Coronary artery (tissue), 2 donors: ENCODE results near the gene CYP2R1.
"Not testable (repeated sequence)": the region's sequence is repeated elsewhere in the genome, so short reads cannot be mapped to it uniquely, and the experiment has no call there.

Experiments used
- DNase-seq: peaks from one replicate; pipeline ENCODE4 v3.0.0-alpha.2; 2017; ENCODE audit warnings: low spot score
- H3K27ac ChIP-seq, 2 donors: fragments of 200-600 bp; sonication (generic); one replicate each; pipeline ENCODE4 v1.5.1; 2016 to 2019
- H3K4me3 ChIP-seq: fragments of 200-600 bp; sonication (generic); 2 replicates; pipeline ENCODE4 v1.5.1; 2016; ENCODE audit warnings: mild to moderate bottlenecking, moderate library complexity
- TF ChIP-seq, protein P1 (sequence below): fragments of 200-600 bp; sonication (generic); IDR thresholded peaks from one replicate; pipeline ENCODE4 v1.5.1; 2019; ENCODE audit warnings: antibody characterized with exemption

Gene CYP2R1

DNA sequence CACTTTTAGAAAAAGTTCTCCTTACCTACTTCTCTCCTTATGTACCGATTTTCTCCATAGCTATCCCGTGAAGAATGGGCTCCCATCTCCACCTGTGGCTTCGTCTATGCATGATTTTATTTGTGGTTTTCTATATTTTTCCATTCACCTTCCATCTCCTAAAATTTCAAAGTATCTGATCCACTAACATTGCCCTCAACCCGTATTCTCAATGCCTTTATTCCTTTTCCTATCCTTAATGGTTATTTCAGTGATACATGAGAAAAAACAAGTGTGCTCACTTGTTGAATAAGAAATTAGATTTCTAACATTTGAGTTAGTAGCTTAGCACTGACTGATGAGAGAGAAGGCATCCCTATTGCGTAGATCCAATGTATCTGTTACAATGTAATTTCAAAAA lies 16.9 kb downstream of the CYP2R1 start:
- TF ChIP-seq, protein P1, sequence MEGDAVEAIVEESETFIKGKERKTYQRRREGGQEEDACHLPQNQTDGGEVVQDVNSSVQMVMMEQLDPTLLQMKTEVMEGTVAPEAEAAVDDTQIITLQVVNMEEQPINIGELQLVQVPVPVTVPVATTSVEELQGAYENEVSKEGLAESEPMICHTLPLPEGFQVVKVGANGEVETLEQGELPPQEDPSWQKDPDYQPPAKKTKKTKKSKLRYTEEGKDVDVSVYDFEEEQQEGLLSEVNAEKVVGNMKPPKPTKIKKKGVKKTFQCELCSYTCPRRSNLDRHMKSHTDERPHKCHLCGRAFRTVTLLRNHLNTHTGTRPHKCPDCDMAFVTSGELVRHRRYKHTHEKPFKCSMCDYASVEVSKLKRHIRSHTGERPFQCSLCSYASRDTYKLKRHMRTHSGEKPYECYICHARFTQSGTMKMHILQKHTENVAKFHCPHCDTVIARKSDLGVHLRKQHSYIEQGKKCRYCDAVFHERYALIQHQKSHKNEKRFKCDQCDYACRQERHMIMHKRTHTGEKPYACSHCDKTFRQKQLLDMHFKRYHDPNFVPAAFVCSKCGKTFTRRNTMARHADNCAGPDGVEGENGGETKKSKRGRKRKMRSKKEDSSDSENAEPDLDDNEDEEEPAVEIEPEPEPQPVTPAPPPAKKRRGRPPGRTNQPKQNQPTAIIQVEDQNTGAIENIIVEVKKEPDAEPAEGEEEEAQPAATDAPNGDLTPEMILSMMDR: no peak
- H3K4me3 ChIP-seq: no peak overlapping the region
- H3K27ac ChIP-seq: no peak overlapping the region
- no peak for DNase-seq

DNA sequence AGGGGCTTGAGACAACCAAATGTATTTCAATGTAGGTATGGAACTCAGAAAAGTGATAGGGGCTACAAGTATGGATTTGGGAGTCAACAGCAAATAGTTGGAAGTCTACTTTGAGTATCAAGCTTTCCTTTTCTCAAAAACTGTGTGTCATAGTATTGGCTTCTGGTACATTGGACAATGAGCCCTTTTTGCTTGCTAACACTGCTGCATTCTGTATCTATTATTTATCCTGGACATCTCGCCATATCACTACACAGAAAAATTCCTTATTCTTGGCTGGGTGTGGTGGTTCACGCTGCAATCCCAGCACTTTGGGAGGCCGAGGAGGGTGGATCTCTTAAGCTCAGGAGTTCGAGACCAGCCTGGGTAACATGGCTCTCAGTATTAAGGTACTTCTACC lies 18.4 kb downstream of the CYP2R1 start:
- Histone ChIP-seq H3K4me3 (no peak overlapping the region), H3K27ac (no peak overlapping the region)
- no peak for DNase-seq
- TF ChIP-seq, protein P1: no peak

DNA sequence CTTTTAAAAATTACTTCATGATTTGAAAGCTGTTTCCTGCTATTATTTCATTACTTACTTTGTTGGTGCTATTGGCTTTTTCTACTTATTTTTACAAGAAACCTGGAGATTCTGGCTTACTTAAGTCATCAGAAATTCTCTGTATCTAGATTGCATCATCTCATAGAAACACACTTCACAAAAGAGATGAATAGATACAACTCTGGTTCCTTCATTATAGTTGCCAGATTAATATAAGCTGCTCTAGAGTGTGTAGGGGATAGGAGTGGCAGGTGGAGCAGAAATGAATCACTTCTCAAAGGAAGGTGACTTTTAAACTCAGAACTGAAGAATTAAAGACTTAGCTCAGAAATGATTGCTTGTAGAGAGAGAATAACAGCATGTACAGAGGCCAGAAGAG lies 20.0 kb downstream of the CYP2R1 start:
- DNase-seq: no peak
- TF ChIP-seq, protein P1: no peak
- Histone ChIP-seq H3K4me3 (no peak overlapping the region), H3K27ac (no peak overlapping the region)

DNA sequence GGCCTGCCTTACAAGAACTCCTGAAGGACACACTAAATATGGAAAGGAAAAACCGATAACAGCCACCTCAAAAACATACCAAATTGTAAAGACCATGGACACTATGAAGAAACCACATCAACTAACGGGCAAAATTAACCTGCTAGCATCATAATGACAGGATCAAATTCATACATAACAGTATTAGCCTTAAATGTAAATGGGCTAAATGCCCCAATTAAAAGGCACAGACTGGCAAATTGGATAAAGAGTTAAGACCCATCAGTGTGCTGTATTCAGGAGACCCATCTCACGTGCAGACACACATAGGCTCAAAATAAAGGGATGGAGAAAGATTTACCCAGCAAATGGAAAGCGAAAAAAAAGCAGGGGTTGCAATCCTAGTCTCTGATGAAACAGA lies 28.3 kb downstream of the CYP2R1 start:
- not testable (repeated sequence) for H3K27ac ChIP-seq, H3K4me3 ChIP-seq, DNase-seq

DNA sequence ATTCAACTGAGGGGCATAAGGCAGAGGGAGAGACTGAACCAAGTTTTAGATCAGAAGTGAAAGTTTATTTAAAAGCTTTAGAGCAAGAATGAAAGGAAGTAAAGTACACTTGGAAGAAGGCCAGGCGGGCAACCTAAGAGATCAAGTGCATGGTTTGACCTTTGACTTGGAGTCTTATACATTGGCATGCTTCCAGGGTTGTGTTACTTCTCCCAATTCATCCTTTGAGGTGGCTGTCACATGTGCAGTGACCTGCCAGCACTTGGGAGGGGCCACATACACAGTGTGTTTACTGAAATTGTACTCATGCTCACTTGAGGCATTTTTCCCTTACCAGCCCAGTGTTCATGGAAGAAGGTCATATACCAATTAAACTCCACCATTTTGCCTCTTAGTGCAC lies 30.4 kb downstream of the CYP2R1 start:
- no peak overlapping the region for H3K27ac ChIP-seq
- H3K4me3 ChIP-seq: no peak overlapping the region
- TF ChIP-seq, protein P1: no peak
- no peak for DNase-seq

DNA sequence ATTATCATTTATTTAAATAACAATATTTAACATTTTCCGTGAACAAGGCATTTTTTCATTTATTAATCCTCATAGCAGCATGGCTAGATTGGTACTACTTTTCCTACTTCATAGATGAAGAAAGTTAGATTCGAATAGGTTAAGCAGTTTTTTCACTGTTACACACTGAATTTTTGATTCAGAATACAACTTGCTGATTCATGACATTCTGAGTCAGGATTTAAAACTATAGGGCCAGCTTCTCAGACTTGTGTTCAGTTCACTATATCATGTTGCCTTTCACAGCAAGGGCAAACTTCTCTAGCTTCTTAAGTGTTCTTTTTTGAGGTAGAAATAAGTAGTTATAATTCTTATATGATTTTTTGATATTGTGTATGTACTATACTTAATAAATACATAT lies 31.5 kb downstream of the CYP2R1 start:
- TF ChIP-seq, protein P1: no peak
- Histone ChIP-seq H3K4me3 (no peak overlapping the region), H3K27ac (no peak overlapping the region)
- no peak for DNase-seq

DNA sequence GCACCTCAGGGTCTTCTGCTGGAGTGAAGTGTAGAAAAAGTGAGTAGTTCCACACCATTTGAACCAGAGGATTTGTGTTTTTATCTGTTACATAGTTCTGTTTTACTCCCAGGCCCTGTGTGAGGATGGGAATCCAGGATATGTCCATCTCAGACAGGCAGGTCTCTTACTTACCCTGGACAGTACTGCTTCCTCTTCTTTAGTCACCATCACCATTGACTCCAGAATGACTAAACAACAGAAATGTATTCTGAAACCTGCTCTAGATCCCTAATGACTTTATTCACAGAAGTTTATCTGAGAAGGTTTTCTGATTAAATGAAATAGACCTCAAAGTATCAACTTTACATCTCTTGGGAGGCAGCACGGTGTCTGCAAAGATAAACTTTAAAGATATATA lies 33.6 kb downstream of the CYP2R1 start:
- TF ChIP-seq, protein P1: no peak

DNA sequence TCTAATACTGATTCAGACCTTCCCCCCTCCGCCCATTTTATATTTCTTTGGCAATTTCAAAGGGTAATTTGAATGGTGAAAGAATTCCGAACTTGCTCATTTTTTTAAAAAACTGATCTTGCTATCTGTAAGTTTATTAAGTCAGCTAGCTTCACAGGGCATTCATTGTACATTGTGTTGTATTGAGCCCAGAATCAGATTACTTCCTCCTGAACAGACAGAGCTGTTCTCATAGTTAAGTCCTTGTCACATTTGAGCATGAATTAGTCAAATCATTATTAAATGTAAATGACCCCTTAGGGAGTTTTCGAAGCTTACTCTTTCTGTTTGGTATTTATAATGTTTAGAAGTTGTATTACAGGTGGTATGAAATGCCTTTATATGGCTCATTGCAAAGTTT lies 34.4 kb downstream of the CYP2R1 start:
- TF ChIP-seq, protein P1: no peak

More for the DNA sequence above, 33.6 kb downstream of the CYP2R1 start:
- DNase-seq: no peak
- no peak overlapping the region for H3K4me3 ChIP-seq
- H3K27ac ChIP-seq: no peak overlapping the region

More for the DNA sequence above, 34.4 kb downstream of the CYP2R1 start:
- DNase-seq: no peak
- no peak overlapping the region for H3K27ac ChIP-seq
- H3K4me3 ChIP-seq: no peak overlapping the region
